SK-N-SH (cell line): ENCODE results near the gene SYTL5.

ENCODE experiments used
- CHD2 ChIP-seq: fragments of 150-350 bp; IDR thresholded peaks from 2 replicates; pipeline ENCODE4 v1.6.1; 2018; ENCODE audit warnings: low read length; ENCODE audit not compliant: partially characterized antibody
- CTCF ChIP-seq: fragments of 200-600 bp; sonication (generic); IDR thresholded peaks from 2 replicates; pipeline ENCODE4 v1.6.1; 2017; ENCODE audit warnings: antibody characterized with exemption, mild to moderate bottlenecking, moderate library complexity
- EP300 ChIP-seq, 2 experiments: IDR thresholded peaks; 2 replicates each; pipeline versions ENCODE4 v1.4.0 to v1.6.1; 2012; ENCODE audit warnings: borderline replicate concordance in 1 of 2, low read depth in 1 of 2, low read length in 1 of 2
- EZH2phosphoT487 ChIP-seq: fragments of 200-600 bp; sonication (generic); IDR thresholded peaks from 2 replicates; pipeline ENCODE4 v1.6.1; 2017; ENCODE audit warnings: low read depth, mixed run types, mild to moderate bottlenecking, antibody characterized with exemption, moderate library complexity, borderline replicate concordance
- POLR2AphosphoS5 ChIP-seq: IDR thresholded peaks from 2 replicates; pipeline ENCODE4 v1.6.1; 2012; ENCODE audit warnings: low read depth, low read length
- RAD21 ChIP-seq: IDR thresholded peaks from 2 replicates; pipeline ENCODE4 v1.6.1; 2012; ENCODE audit warnings: mild to moderate bottlenecking, low read length
- RCOR1 ChIP-seq: fragments of 150-350 bp; IDR thresholded peaks from 2 replicates; pipeline ENCODE4 v1.6.1; 2017; ENCODE audit warnings: antibody characterized with exemption, low read length
- REST ChIP-seq: IDR thresholded peaks from 2 replicates; pipeline ENCODE4 v1.6.1; 2012; ENCODE audit warnings: mild to moderate bottlenecking, low read depth, low read length, moderate library complexity
- RXRA ChIP-seq: IDR thresholded peaks from 2 replicates; pipeline ENCODE4 v1.4.0; 2012; ENCODE audit warnings: low read depth, mild to moderate bottlenecking, borderline replicate concordance
- SIN3A ChIP-seq: IDR thresholded peaks from 2 replicates; pipeline ENCODE4 v1.6.1; 2012; ENCODE audit warnings: low read depth, mild to moderate bottlenecking, low read length, moderate library complexity, borderline replicate concordance
- SMC3 ChIP-seq: IDR thresholded peaks from 2 replicates; pipeline ENCODE4 v1.6.1; 2012; ENCODE audit warnings: low read depth, low read length, improper control_type of control experiment
- TAF1 ChIP-seq: IDR thresholded peaks from 2 replicates; pipeline ENCODE4 v1.6.1; 2012; ENCODE audit warnings: low read depth, mild to moderate bottlenecking, low read length, moderate library complexity, borderline replicate concordance
- USF2 ChIP-seq: fragments of 150-350 bp; IDR thresholded peaks from 2 replicates; pipeline ENCODE4 v1.6.1; 2017; ENCODE audit warnings: antibody characterized with exemption, low read length, low read depth, borderline replicate concordance
- ZBTB33 ChIP-seq: IDR thresholded peaks from 2 replicates; pipeline ENCODE4 v1.4.0; 2012; ENCODE audit warnings: low read depth, borderline replicate concordance

- TF ChIP-seq REST: no peak
- no peak for TF ChIP-seq RAD21
- no peak for TF ChIP-seq CHD2
- no peak for TF ChIP-seq EZH2phosphoT487
- TF ChIP-seq POLR2AphosphoS5: no peak
- TF ChIP-seq EP300 (IDR thresholded peaks at IDR 0.05; ENCODE audit: borderline replicate concordance in 1 of 2, low read depth in 1 of 2, low read length in 1 of 2): no peak
- no peak for TF ChIP-seq CTCF
- TF ChIP-seq ZBTB33: no peak
- TF ChIP-seq RCOR1: no peak
- no peak for TF ChIP-seq RXRA
- TF ChIP-seq USF2: no peak
- TF ChIP-seq TAF1: no peak
- TF ChIP-seq SMC3: no peak
- TF ChIP-seq SIN3A: no peak
These were observed 76.0 kb downstream of the SYTL5 start for GRCh38 chrX:38082309-38082708.
